ENCODE measurements around the gene KHSRP.

GRCh38 chr19:6421075-6422014 lies 3.3 kb downstream of the KHSRP start:
- TF ChIP-seq CTCF (conservative IDR thresholded peaks at IDR 0.05; ENCODE audit: low read depth, low read length): no peak
- no peak for TF ChIP-seq FOS (IDR thresholded peaks at IDR 0.05; ENCODE audit: low read depth, low read length)
- no peak for TF ChIP-seq MXI1 (IDR thresholded peaks at IDR 0.05; ENCODE audit: borderline replicate concordance, low read depth, low read length)
- no peak for TF ChIP-seq RFX5 (IDR thresholded peaks at IDR 0.05; ENCODE audit: low read depth, low read length)
- no peak for TF ChIP-seq NFE2L2 (IDR thresholded peaks at IDR 0.05; ENCODE audit: low read depth, low read length)
- no peak for TF ChIP-seq RAD21 (IDR thresholded peaks at IDR 0.05; ENCODE audit: low read length)
- TF ChIP-seq POLR2A (IDR thresholded peaks at IDR 0.05; ENCODE audit: low read depth, low read length): no peak
- TF ChIP-seq, protein P1, sequence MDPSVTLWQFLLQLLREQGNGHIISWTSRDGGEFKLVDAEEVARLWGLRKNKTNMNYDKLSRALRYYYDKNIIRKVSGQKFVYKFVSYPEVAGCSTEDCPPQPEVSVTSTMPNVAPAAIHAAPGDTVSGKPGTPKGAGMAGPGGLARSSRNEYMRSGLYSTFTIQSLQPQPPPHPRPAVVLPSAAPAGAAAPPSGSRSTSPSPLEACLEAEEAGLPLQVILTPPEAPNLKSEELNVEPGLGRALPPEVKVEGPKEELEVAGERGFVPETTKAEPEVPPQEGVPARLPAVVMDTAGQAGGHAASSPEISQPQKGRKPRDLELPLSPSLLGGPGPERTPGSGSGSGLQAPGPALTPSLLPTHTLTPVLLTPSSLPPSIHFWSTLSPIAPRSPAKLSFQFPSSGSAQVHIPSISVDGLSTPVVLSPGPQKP (IDR thresholded peaks at IDR 0.05; ENCODE audit: borderline replicate concordance, low read depth, low read length): no peak
- no peak for TF ChIP-seq CEBPB (IDR thresholded peaks at IDR 0.05; ENCODE audit: low read depth, low read length)
- TF ChIP-seq RCOR1 (IDR thresholded peaks at IDR 0.05; ENCODE audit: insufficient replicate concordance, low read length): no peak
- no peak for TF ChIP-seq SMC3 (IDR thresholded peaks at IDR 0.05; ENCODE audit: low read depth, low read length)
- no peak for TF ChIP-seq MAFK (IDR thresholded peaks at IDR 0.05; ENCODE audit: low read depth, low read length)

Data from IMR-90 (cell line).